PC-9 (cell line): ENCODE results near the gene KIF9. TPM values are rescaled to one million over a fixed set of nuclear protein-coding genes. Genes with fewer than 3 reads are reported as not detected.

Experiments used
- BruUV-seq: library from RNA; stranded (reverse); fragments of 400-500 nt; replicated peaks from 2 replicates; lab custom pipeline; 2021; lab: Mats Ljungman, UMichigan
- CTCF ChIA-PET: fragments of 300-600 bp; sonication (Branson Sonifier 250); formaldehyde crosslinking; loops from one replicate; lab custom pipeline; 2022; ENCODE audit warnings: antibody characterized with exemption; lab: Charles Lee
- POLR2A ChIA-PET: fragments of 300-600 bp; sonication (Branson Sonifier 250); formaldehyde crosslinking; loops from one replicate; lab custom pipeline; 2022; ENCODE audit warnings: antibody characterized with exemption; ENCODE audit not compliant: unreplicated experiment; lab: Charles Lee
- DNase-seq, 2 experiments: peaks; one replicate each; pipeline versions ENCODE4 v3.0.0 to v3.0.0-alpha.2; 2015 to 2022; ENCODE audit warnings: mixed read lengths in 1 of 2
- H2AFZ ChIP-seq: fragments of 200-600 bp; sonication (generic); 2 replicates; pipeline ENCODE4 v1.8.1; 2017; ENCODE audit warnings: antibody characterized with exemption
- H3F3A ChIP-seq: fragments of 200-600 bp; sonication (generic); 2 replicates; pipeline ENCODE4 v1.8.1; 2017; ENCODE audit warnings: antibody characterized with exemption, mild to moderate bottlenecking, low read depth; ENCODE audit not compliant: insufficient read depth
- H3K27ac ChIP-seq: fragments of 200-600 bp; sonication (generic); 2 replicates; pipeline ENCODE4 v1.6.1; 2016; ENCODE audit warnings: mixed run types
- H3K27me3 ChIP-seq: fragments of 200-600 bp; sonication (generic); 2 replicates; pipeline ENCODE4 v1.6.1; 2016; ENCODE audit warnings: low read depth, mixed run types; ENCODE audit not compliant: insufficient read depth
- H3K36me3 ChIP-seq: fragments of 200-600 bp; sonication (generic); 2 replicates; pipeline ENCODE4 v1.6.1; 2016; ENCODE audit warnings: low read depth, mixed run types
- H3K4me1 ChIP-seq: fragments of 200-600 bp; sonication (generic); replicated peaks from 2 replicates; pipeline ENCODE4 v1.6.1; 2016; ENCODE audit warnings: mixed run types; ENCODE audit not compliant: insufficient read depth
- H3K4me2 ChIP-seq: fragments of 200-600 bp; sonication (generic); 2 replicates; pipeline ENCODE4 v1.6.1; 2017; ENCODE audit warnings: mixed run types
- H3K4me3 ChIP-seq: fragments of 200-600 bp; sonication (generic); 2 replicates; pipeline ENCODE4 v1.6.1; 2016; ENCODE audit warnings: mixed run types
- H3K79me2 ChIP-seq: fragments of 200-600 bp; sonication (generic); 2 replicates; pipeline ENCODE4 v1.6.1; 2017; ENCODE audit warnings: low read depth, mixed run types
- H3K9me2 ChIP-seq: fragments of 200-600 bp; sonication (generic); 2 replicates; pipeline ENCODE4 v1.8.1; 2017; ENCODE audit warnings: mild to moderate bottlenecking; ENCODE audit not compliant: insufficient read depth
- H3K9me3 ChIP-seq: fragments of 200-600 bp; sonication (generic); 2 replicates; pipeline ENCODE4 v1.8.1; 2016; ENCODE audit warnings: low read depth; ENCODE audit not compliant: insufficient read depth
- H4K20me1 ChIP-seq: fragments of 200-600 bp; sonication (generic); 2 replicates; pipeline ENCODE4 v1.8.1; 2017; ENCODE audit not compliant: insufficient read depth
- EZH2 ChIP-seq: fragments of 200-600 bp; sonication (generic); IDR thresholded peaks from 2 replicates; pipeline ENCODE4 v1.8.0; 2017; ENCODE audit warnings: antibody characterized with exemption, low read depth
- intact Hi-C: fragments of 100-400 bp; cut with micrococcal nuclease; formaldehyde crosslinking; loops from one replicate; pipeline ENCODE4 v1.10.0; 2022; ENCODE audit not compliant: unreplicated experiment
- total RNA-seq: library from RNA; stranded (reverse); gene quantifications from 2 replicates; pipeline ENCODE4 v1.2.3, GENCODE V29; 2021
- TF ChIP-seq, protein P1 (sequence below): fragments of 200-600 bp; sonication (generic); conservative IDR thresholded peaks from 2 replicates; pipeline ENCODE4 v1.6.1; 2017; ENCODE audit warnings: mixed run types, antibody characterized with exemption, mild to moderate bottlenecking, moderate library complexity

Gene KIF9
- total RNA-seq, 1 experiment from 2014 or later = 21.4 TPM

GRCh38 chr3:47266709-47267489, 15.7 kb downstream of the KIF9 start:
- no peaks in the 10 kb centered on the region for H4K20me1 ChIP-seq
- no peaks in the 10 kb centered on the region for H3K27me3 ChIP-seq
- H3K36me3 ChIP-seq = no peaks in the 10 kb centered on the region
- no peak overlapping the region for H3K27ac ChIP-seq
- no peaks in the 10 kb centered on the region for H3K4me1 ChIP-seq
- ChIA-PET POLR2A (interaction anchor here (0.5 kb wide), 1 partner anchor 248 kb away, joined by 4 read pairs; no protein-coding TSS in a partner anchor), CTCF (interaction anchor here (0.6 kb wide), 1 partner anchor 101 kb away, joined by 3 read pairs; no protein-coding TSS in a partner anchor)
- H3K79me2 ChIP-seq = no peaks in the 10 kb centered on the region
- peak; percentile 52 to 80 for DNase-seq
- H3K4me2 ChIP-seq = no peak overlapping the region
- no TSS peak for BruUV-seq
- H3F3A ChIP-seq = peaks cover 11% of the 10 kb centered on the region; the same call in 1 of the 2 replicates
- H2AFZ ChIP-seq = no peak overlapping the region
- no peaks in the 10 kb centered on the region for H3K9me2 ChIP-seq
- TF ChIP-seq, protein P1, sequence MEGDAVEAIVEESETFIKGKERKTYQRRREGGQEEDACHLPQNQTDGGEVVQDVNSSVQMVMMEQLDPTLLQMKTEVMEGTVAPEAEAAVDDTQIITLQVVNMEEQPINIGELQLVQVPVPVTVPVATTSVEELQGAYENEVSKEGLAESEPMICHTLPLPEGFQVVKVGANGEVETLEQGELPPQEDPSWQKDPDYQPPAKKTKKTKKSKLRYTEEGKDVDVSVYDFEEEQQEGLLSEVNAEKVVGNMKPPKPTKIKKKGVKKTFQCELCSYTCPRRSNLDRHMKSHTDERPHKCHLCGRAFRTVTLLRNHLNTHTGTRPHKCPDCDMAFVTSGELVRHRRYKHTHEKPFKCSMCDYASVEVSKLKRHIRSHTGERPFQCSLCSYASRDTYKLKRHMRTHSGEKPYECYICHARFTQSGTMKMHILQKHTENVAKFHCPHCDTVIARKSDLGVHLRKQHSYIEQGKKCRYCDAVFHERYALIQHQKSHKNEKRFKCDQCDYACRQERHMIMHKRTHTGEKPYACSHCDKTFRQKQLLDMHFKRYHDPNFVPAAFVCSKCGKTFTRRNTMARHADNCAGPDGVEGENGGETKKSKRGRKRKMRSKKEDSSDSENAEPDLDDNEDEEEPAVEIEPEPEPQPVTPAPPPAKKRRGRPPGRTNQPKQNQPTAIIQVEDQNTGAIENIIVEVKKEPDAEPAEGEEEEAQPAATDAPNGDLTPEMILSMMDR = no peak
- TF ChIP-seq EZH2 = no peak
- no peaks in the 10 kb centered on the region for H3K9me3 ChIP-seq
- H3K4me3 ChIP-seq = no peak overlapping the region
- intact Hi-C loops = no loop called here

DNA sequence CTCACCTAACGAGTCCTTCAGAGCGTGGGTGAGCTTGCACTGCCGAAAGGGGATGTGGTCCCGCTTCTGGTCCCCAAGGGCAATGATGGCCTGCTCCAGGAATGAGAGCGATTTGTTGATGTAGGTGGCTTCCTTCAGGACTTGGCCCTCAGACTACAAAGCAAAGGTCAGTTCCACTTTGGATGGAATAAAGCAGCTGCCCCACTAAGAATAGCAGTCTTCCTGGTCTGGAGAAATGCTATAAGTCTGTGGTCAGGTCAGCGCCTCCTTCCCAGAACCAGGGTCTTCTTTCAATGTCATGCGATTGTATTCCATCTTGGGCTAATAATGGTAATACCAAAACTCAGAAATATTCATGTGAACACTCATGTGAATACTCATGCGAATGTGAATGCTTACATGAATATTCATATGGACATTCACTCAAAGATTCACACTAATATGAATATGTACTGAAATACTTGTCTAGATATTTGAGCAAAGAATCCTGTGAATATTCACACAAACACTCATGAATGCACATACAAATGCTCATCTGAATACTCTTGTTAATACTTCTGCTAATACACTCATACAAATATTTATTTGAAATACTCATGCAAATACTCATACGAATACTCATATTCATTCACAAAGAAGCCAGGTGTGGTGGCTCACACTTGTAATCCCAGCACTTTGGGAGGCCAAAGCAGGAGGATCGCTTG, 16.7 kb downstream of the KIF9 start:
- Histone ChIP-seq H3K9me3 (no peaks in the 10 kb centered on the region), H3K36me3 (no peaks in the 10 kb centered on the region), H3K4me2 (no peak overlapping the region), H4K20me1 (no peaks in the 10 kb centered on the region), H3K27ac (no peak overlapping the region), H2AFZ (no peak overlapping the region), H3F3A (peaks cover 11% of the 10 kb centered on the region; the same call in 1 of the 2 replicates), H3K4me1 (no peaks in the 10 kb centered on the region), H3K4me3 (no peak overlapping the region), H3K79me2 (no peaks in the 10 kb centered on the region), H3K9me2 (no peaks in the 10 kb centered on the region), H3K27me3 (no peaks in the 10 kb centered on the region)
- TF ChIP-seq, protein P1 = no peak
- TF ChIP-seq EZH2 = no peak
- POLR2A ChIA-PET = interaction anchor here (0.5 kb wide), 1 partner anchor 249 kb away, joined by 4 read pairs; no protein-coding TSS in a partner anchor
- no TSS peak for BruUV-seq
- CTCF ChIA-PET = interaction anchor here (0.6 kb wide), 1 partner anchor 100 kb away, joined by 3 read pairs; no protein-coding TSS in a partner anchor
- no peak for DNase-seq
- intact Hi-C loops = no loop called here

DNA sequence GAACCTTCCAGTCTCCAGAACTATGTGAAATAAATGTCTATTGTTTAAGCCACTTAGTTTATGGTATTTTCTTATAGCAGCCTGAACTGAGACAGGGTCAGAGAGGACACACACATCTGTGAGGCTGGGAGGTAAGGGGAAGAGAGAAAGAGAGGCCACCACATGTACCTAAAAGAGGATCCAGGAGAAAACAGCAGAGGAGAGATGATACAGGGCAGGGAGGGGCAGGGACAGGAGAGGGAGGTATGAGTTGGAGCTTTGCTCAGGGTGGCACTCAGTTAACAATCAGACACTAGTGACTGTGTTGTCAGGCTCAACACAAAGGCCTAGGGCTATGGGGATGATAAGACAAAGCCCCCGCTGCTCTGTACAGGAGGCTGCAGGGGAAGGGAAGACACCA, 17.6 kb downstream of the KIF9 start:
- Histone ChIP-seq H3K79me2 (no peaks in the 10 kb centered on the region), H2AFZ (no peak overlapping the region), H3F3A (peaks cover 11% of the 10 kb centered on the region; the same call in 1 of the 2 replicates), H3K4me3 (no peak overlapping the region), H3K4me1 (no peaks in the 10 kb centered on the region), H3K36me3 (no peaks in the 10 kb centered on the region), H3K4me2 (no peak overlapping the region), H4K20me1 (no peaks in the 10 kb centered on the region), H3K27ac (no peak overlapping the region), H3K9me2 (no peaks in the 10 kb centered on the region), H3K9me3 (no peaks in the 10 kb centered on the region), H3K27me3 (no peaks in the 10 kb centered on the region)
- no peak for DNase-seq
- BruUV-seq = no TSS peak
- ChIA-PET CTCF (no interaction called here), POLR2A (no interaction called here)
- no peak for TF ChIP-seq EZH2
- TF ChIP-seq, protein P1 = no peak
- intact Hi-C loops = no loop called here
